GM21526 (cell line): ENCODE results near the gene C4B.
"Not testable (repeated sequence)": the region's sequence is repeated elsewhere in the genome, so short reads cannot be mapped to it uniquely, and the experiment has no call there.

ENCODE experiments used
- ATAC-seq: cut with Tn5 transposase; IDR thresholded peaks from one replicate; pipeline ENCODE4 v1.9.1; 2021; ENCODE audit warnings: moderate library complexity; ENCODE audit not compliant: unreplicated experiment, low FRiP score

The C4B gene

DNA sequence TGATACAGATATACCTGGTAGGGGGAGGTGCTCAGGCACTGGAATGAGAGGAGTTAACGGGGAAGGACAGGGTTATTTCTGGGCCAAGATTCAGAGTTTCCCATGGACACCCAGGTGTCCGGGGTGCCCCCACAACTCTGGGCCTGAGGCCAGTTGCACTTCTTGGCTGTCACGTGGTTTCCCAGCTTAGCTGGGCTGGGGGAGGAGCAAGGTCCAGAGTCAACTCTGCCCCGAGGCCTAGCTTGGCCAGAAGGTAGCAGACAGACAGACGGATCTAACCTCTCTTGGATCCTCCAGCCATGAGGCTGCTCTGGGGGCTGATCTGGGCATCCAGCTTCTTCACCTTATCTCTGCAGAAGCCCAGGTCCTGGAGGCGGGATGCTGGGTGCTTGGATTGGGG is at the start of gene C4B:
TSS of gene C4B (plus strand) at position 249 of the 400 bp plus-strand sequence. CDS start at position 300, 51 bp downstream.
- not testable (repeated sequence) for ATAC-seq

DNA sequence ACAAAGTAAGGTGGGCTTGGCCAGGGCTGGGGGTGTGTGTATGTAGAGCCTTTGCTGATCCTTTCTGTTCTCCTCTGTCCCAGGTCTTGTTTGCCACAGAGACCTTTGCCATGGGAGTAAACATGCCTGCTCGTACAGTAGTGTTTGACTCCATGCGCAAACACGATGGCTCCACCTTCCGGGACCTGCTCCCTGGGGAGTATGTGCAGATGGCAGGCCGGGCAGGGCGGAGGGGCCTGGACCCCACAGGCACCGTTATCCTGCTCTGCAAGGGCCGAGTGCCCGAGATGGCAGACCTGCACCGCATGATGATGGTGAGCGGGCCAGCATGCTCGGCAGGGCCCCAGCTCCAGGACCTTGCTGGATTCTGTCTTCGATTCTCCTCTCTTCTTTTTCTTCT is 48.9 kb upstream of the C4B start:
- no peak for ATAC-seq

DNA sequence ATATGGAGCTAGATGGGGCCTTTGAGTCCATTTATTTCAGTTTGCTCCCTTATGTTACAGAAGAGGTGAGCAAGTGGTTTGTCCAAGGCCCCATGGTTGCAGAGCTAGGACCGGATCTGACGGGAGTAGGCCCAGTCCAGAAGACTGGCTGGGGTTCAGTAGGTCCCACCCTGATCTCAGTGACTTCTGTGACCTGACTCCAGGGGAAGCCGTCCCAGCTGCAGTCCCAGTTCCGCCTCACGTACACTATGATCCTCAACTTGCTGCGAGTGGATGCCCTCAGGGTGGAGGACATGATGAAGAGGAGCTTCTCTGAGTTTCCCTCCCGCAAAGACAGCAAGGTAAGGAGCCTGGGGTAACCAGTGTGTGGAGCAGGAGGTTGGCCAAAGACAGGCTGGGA is 48.1 kb upstream of the C4B start:
- ATAC-seq, result no peak

DNA sequence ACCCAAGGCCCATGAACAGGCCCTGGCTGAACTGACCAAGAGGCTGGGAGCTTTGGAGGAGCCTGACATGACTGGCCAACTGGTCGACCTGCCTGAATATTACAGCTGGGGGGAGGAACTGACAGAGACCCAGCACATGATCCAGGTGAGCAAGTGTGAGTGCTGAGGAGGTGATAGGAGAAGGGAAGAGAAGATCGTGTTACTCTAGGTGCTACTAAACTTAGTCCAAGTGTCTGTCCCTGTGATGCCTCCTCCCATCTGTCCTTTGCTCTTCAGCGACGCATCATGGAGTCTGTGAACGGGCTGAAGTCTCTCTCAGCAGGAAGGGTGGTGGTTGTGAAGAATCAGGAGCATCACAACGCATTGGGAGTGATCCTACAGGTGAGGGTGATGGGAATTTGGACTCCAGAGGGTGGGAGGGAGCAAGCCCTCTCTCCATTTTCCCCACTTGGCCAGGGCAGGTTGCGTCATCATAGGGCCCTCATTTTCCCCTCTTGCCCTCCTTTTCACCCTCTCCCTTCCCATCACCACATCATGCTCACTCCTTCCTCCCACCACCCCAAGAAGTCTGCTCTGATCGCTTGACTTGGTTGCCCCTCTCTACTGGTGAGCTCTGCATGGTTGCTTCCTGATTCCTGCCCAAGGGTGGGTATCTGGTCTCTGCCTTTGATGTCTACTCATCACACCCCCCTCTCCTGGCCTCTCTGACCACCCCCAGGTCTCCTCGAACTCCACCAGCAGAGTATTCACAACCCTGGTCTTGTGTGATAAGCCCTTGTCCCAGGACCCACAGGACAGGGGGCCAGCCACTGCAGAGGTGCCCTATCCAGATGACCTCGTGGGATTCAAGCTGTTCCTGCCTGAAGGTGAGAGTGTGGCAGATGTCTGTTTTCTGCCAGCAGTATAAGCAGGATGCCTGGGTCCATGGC is 47.3 kb upstream of the C4B start:
- ATAC-seq, result no peak

DNA sequence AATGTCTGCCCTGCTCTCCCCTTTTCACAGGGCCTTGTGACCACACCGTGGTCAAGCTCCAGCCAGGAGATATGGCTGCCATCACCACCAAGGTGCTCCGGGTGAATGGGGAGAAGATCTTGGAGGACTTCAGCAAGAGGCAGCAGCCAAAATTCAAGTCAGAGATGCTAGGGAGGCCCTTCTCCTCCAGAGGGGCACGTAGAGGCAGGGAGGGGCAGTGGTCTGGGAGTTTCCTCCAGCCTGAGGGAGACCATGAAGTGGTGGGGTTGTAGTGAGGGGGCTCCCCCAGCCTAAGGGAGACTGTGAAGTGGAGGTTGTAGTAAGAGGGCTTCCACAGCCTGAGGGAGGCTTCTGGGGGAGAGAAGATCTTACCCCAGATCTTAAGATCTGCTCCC is 46.7 kb upstream of the C4B start:
- no peak for ATAC-seq

DNA sequence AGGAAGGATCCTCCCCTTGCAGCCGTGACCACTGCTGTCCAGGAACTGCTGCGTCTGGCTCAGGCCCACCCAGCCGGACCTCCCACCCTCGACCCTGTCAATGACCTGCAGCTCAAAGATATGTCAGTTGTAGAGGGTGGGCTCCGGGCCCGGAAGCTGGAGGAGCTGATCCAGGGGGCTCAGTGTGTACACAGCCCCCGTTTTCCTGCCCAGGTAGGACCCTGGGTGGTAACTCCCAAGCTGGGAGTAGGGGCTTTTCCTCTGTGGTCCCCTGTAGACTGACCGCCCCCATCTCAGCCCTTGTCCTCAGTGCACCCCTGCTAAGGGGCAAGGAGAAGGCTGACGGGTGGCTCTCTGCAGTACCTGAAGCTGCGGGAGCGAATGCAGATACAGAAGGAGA is 46.3 kb upstream of the C4B start:
- ATAC-seq, result no peak

DNA sequence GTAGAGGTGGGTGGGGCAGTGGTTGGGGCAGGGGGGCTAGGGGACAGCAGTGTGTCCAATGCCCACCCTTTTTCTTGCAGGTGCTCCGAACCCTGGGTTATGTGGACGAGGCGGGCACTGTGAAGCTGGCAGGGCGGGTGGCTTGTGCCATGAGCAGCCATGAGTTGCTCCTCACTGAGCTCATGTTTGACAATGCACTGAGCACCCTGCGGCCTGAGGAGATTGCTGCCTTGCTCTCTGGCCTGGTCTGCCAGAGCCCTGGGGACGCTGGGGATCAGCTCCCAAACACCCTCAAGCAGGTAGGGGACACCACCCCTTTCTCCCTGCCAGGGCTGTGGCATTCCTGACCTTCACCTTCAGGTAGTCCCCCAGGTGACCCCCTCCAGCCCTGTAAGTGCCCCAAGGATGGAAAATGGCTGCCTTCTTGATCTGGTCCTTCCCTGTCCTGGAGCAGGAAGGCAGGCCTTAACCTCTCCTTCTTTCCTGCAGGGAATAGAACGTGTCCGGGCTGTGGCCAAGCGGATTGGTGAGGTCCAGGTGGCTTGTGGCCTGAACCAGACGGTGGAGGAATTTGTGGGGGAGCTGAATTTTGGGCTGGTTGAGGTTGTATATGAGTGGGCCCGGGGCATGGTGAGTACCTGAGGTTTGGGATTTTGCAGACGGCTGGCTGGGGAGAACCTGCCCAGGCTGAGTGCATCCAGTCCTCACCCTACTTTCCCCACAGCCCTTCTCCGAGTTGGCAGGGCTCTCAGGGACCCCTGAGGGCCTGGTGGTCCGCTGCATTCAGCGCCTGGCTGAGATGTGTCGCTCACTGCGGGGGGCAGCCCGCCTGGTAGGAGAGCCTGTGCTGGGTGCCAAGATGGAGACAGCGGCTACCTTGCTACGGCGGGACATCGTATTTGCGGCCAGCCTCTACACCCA is 45.5 kb upstream of the C4B start:
- no peak for ATAC-seq

DNA sequence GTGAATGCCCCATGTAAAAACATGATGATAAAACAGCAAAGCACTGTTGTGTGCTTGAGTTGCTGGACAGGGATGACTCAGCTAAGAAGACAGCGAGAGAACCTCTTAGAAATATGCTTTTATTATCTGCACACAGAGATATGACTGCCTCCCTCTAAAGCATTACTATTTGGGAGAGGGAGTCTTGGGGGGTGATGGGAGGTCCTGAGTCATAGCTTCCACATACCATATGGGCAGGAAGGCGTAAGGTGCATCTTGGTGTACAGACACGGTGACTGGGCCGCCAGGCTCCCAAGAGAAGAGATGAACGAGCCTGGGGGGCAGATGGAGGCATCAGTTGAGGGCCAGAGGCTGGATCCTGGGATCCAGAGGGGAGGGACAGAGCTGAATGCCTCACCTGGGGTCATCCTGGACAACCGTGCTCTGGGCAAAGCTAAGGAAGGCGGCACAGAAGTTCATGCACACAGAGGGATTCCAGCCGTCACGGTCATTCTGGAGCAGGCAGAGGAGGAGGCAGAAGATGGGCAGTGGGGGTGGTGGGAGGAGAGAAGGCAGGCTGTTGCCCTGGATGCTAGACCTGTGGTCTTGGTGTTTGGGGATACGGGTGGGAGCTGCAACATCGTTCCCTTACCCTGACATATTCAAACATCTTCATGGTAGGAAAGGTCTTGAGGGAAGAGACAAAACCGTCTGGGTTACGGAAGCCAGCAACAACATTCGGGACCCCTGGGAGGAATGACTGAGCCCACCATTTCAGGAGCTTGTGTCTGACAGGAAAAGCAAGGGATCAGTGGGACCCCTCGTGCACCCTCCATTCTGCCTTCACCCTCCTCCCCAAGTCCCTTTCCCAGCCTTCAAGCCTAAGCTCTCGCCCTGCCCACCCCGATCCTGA is 44.6 kb upstream of the C4B start:
- no peak for ATAC-seq

DNA sequence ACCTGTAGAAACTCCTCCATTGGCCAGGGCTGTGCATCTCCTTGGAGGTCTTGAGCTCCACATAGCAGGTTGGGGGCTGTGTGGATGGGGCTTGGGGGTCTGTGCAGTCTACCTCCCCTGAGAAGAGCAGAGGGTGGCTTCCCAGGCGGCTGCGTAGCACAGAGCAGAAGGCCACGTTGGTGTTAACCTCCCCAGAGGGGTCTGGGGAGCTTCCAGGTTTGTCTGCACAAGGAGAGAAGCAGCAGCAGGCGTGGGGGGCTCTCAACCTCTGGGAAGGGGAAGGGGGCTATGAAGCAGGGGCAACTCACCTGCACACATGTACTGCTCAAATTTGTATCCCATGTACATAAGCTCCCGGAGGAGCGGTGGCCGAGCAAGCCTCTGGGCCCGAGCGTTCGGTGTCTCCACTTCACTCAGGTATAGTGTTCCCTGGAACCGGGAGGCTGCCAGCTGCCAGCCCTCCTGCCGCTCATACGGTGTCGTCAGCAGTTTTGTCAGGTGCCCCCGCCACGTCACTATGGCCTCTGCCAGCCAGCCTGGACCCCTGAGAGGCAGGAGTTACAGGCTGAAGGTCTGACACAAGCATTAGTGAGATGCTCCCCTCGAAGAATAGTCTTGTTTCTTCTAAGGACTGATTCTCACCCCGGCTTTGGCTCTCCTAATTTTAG is 43.9 kb upstream of the C4B start:
- ATAC-seq, result no peak

DNA sequence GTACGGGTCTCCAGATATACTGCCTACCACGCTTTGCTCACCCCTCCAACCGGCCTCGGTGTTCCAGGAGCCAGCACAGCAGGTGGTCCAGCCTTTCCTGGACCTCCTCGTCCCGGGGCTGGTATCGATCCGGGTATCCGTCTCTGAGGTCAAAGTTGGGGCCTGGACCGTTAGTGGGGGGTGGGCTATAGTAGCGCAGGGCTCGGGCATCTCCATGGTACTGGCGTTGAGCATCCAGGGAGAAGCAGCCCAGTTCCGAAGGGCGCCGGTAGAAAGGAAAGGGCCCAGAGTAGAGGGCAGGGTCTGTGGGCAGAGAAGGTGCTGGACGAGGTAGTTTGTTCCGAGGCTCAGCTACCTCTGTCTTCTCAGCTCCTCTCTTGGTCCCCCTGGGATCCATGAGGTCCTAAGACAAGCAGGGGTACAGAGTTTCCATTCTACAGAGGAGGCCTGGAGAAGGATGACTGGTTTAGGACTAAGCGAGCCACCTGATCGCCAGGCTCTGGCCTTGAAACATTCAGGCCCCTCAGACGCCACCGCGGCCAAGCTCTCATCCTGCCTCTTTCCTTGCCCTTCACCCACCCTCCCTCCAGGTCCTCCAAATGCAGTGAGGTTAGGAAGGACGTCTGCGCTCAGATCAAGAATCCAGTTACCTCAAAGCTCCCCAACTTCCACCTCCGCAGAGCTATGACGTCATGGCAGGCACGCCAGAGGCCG is 43.2 kb upstream of the C4B start:
- ATAC-seq, result no peak

DNA sequence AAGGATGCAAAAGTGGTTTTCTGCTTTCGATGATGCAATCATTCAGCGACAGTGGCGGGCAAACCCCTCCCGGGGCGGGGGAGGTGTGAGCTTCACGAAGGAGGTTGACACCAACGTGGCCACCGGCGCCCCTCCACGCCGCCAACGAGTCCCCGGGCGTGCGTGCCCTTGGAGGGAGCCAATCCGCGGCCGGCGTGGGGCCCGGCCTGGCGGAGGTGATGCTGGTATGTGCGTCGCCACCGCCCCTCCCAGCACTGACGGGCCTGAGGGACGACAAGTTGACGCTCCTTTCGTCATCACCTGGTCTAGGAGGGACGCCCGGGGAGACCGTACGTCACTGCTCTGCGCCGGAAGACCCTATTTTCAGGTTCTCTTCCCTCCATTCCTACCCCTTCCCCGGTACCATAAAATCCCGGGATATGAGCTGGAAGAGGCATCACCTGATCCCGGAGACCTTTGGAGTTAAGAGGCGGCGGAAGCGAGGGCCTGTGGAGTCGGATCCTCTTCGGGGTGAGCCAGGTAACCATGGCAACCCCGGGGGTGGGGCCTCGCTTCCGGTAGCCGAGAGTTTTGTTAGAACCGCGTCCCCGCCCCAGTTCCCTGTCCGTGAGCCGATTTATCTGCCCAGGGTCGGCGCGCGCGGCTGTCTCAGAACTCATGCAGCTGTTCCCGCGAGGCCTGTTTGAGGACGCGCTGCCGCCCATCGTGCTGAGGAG is 42.4 kb upstream of the C4B start, which contains the start of gene DXO:
TSS of gene DXO (minus strand) at position 146 of the 716 bp plus-strand sequence. CDS start 463 bp downstream, outside the sequence.
- peak; percentile 68 for ATAC-seq

DNA sequence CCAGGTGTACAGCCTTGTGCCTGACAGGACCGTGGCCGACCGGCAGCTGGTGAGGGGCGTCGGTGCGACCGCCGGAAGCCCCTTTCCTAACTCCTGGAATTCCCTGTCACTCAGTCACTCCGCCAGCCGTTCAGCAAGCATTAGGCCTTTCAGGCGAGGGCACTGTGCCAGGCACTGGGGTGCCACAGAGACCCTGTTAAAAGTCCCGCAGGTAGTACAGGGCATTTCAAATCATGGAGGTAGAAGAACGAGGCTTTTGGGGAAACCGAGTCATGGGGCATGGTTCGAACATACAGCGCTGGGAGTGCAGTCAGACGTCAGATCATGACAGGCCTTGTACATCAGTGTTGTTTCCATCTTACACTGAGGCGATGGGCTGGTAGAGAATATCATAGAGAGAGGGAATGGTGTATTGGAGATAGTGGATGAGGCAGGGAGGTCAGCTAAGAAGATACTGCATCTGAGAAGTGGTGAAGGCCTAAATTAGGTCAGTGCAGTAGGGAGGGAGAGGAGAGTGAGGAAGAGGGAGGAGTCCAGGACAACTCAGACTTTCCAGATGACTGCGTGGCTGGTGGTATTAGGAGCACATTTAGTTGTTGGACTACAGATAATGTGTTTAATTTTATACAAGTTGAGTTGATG is 41.8 kb upstream of the C4B start:
- no peak for ATAC-seq

DNA sequence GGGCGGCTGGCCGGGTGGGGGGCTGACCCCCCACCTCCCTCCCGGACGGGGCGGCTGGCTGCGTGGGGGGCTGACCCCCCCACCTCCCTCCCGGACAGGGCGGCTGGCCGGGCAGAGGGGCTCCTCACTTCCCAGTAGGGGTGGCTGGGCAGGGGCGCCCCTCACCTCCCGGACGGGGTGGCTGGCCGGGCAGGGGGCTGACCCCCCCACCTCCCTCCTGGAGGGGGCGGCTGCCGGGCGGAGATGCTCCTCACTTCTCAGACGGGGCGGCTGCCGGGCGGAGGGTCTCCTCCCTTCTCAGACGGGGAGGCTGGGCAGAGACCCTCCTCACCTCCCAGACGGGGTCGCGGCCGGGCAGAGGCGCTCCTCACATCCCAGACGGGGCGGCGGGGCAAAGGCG is 38.5 kb upstream of the C4B start:
- not testable (repeated sequence) for ATAC-seq

DNA sequence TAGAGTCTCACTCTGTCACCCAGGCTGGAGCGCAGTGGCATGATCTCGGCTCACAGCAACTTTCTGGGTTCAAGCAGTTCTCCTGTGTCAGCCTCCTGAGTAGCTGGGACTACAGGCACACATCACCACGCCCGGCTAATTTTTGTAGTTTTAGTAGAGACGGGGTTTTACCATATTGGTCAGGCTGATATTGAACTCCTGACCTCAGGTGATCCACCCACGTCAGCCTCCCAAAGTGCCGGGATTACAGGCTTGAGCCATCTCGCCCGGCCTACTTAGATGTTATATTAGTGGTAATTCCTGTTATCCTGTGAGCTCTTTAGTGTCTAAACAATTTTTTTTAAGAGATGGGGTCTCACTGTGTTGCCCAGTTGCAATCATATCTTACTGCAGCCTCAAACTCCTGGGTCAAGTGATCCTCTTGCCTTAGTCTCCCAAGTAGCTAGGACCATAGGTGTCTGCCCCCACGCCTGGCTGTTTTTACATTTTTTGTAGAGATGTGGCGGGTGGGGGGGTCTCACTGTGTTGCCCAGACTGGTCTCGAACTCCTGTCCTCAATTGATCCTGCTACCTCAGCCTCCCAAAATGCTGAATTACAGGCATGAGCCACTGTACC is 36.7 kb upstream of the C4B start:
- no peak for ATAC-seq

DNA sequence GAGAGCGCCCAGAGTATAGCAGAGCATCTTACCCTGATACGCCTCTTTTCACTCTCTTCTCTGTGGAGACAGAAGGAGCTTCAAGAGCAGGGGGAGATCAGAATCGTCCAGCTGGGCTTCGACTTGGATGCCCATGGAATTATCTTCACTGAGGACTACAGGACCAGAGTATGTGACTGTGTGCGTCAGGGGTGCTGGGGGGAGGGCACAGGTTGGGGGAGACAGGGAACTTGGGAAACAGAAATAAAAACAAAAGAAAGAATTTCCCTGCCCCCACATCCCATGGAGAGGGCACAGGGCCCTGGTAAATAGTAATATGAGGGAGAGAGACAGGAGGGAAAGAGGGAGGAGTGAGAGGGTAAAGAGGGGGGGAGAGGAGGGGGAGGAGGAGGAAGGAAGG is 35.8 kb upstream of the C4B start:
- ATAC-seq, result no peak

DNA sequence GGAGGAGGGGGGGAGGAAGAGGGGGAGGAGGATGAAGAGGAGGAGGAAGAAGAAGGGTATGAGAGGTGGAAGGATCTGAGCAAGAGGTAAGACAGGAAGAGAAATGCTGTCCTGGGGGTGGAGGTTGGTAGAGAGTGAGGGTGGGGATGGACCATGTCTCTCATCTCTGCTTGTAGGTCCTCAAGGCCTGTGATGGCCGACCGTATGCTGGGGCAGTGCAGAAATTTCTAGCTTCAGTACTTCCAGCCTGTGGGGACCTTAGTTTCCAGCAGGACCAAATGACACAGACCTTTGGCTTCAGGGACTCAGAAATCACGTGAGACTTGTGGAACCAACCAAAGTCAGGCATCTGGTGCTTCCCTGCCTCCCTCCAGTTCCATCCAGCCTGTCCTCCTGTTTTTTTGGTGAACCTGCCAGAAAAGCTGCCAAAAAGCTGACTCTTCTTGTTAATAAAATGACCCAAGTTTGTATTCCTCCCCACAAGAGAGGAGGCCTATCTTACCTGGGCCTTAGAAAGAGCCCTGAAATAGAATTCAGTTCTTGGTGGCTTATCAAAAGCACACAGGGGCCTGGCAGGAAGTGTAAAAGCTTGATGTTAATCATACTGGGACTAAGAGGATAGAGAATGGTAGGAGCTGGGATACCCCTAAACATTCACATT is 35.2 kb upstream of the C4B start:
- ATAC-seq, result no peak
